Measurements from ENCODE around the gene ZNF584.

DNA sequence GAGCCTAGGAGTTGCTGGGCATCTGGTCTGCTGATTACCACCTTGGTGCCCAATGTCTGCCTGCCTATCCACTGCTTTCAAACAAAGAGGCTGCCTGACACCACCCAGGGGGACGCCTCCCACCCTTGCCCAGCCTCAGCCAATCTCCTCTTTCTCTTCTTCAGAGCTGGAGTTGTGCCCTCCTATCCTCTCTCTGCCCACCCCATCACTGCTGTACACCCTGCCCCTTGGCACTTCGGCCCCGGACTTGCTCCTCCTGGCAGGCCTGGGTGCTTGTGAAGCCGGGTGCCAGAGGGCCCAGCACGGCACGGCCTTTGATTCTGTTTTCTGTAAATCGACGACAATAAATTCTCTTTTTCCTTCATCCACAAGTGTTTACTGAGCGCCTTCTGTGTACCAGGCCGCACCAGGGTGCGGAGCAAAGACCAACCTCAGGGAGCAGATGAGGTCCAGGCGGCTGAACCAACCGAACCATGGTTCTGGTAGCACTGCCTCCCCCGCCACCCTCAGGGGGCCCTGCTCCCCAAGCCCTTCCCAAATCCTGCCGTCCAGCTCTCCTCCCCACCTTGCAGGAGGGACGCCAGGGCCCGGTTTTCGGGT lies 8.0 kb upstream of the ZNF584 start:
- TF ChIP-seq CTCF (IDR thresholded peaks at IDR 0.05): no peak
- no peak for TF ChIP-seq EZH2 (IDR thresholded peaks at IDR 0.05; ENCODE audit: borderline replicate concordance, insufficient read depth, low read depth, low read length, poor library complexity, severe bottlenecking)

Data from B cell (primary cell).